GM19240 (cell line): ENCODE measurements around the gene CORO2B.
"Not testable (repeated sequence)": the region's sequence is repeated elsewhere in the genome, so short reads cannot be mapped to it uniquely, and the experiment has no call there.

Experiments
- DNase-seq: peaks from one replicate; pipeline ENCODE4 v3.0.0; 2011; ENCODE audit warnings: low spot score; ENCODE audit not compliant: insufficient read length

CORO2B gene

GRCh38 chr15:68590721-68591389 is 12.1 kb downstream of the CORO2B start:
- no peak for DNase-seq

GRCh38 chr15:68592054-68592453 is 13.3 kb downstream of the CORO2B start:
- DNase-seq: no peak

- DNase-seq: no peak
Observed at GRCh38 chr15:68592544-68592943, 13.8 kb downstream of the CORO2B start.

GRCh38 chr15:68593341-68593740 is 14.5 kb downstream of the CORO2B start:
- DNase-seq: no peak

- DNase-seq: no peak
Observed at GRCh38 chr15:68593828-68594532, 15.2 kb downstream of the CORO2B start.

GRCh38 chr15:68594533-68595259 is 15.9 kb downstream of the CORO2B start:
- no peak for DNase-seq

- no peak for DNase-seq
Observed at GRCh38 chr15:68595260-68595564, 16.4 kb downstream of the CORO2B start.

GRCh38 chr15:68595761-68596160 is 17.0 kb downstream of the CORO2B start:
- no peak for DNase-seq

GRCh38 chr15:68596691-68597090 is 17.9 kb downstream of the CORO2B start:
- DNase-seq: no peak

GRCh38 chr15:68597581-68597980 is 18.8 kb downstream of the CORO2B start:
- no peak for DNase-seq

- DNase-seq: no peak
Observed at GRCh38 chr15:68598171-68599152, 19.7 kb downstream of the CORO2B start.

- DNase-seq: no peak
Observed at GRCh38 chr15:68599153-68599545, 20.4 kb downstream of the CORO2B start.

GRCh38 chr15:68599560-68600071 is 20.8 kb downstream of the CORO2B start:
- no peak for DNase-seq

GRCh38 chr15:68601206-68602197 is 22.7 kb downstream of the CORO2B start:
- DNase-seq: no peak

GRCh38 chr15:68602459-68603215 is 23.8 kb downstream of the CORO2B start:
- no peak for DNase-seq

GRCh38 chr15:68603216-68603595 is 24.4 kb downstream of the CORO2B start:
- no peak for DNase-seq

- DNase-seq: no peak
Observed at GRCh38 chr15:68603951-68604350, 25.2 kb downstream of the CORO2B start.

GRCh38 chr15:68604840-68605478 is 26.2 kb downstream of the CORO2B start:
- not testable (repeated sequence) for DNase-seq

- DNase-seq: no peak
Observed at GRCh38 chr15:68606375-68606774, 27.6 kb downstream of the CORO2B start.
